ENCODE data around the gene E2F1.
"Not testable (repeated sequence)": the region's sequence is repeated elsewhere in the genome, so short reads cannot be mapped to it uniquely, and the experiment has no call there.

The E2F1 gene

DNA sequence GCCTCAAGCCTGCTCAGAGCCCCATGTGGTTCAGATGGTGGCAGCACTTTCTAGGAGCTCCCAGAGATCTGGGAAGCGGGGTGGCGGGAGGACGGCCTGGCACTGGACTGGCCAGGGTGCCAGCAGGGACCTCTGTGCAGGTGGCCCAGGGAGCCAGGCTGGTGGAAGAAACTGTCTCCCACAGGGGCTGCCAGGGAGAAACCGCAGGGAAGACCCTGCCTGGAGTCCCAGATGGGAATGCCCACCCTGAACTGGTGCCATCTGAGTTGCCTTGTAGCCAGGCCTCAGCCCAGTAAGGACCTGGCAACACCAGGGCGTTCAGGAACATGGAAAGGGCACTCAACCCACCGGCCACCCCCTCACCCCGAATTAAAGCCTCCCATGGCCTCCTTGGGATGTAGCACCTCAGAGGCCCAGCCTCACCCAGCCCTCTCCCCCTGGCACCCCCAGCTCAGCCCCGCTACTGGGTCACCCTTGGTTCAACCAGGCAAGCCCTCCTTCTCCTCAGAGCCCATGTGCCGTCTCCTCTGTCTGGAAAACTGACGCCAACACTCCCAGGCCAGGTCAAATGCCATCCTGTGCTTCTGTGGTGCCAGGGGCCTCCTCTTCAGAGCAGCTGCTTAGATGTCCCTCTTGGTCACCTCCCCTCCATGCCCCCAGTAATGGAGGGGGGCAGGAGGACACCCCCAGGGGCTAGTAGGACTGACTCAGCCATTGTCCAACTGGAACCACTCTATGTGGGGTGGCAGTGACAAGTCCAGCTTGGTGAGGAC, 30.0 kb downstream of the E2F1 start:
- no peak for DNase-seq

DNA sequence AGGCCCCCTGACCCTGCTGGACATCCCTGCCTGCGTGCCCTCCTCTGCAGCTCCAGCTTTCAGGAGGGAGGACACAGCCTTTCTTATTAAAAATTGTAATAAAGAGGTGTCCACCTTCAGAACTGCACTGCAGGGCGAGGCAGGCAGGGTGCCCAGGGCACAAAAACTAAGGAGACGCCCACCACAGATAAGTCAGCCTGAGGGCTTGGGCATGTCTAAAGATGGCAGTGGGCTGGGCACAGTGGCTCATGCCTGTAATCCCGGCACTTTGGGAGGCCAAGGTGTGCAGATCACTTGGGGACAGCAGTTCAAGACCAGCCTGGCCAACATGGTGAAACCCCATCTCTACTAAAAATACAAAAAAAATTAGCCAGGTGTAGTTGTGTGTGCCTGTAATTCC, 31.0 kb downstream of the E2F1 start:
- DNase-seq, result no peak

DNA sequence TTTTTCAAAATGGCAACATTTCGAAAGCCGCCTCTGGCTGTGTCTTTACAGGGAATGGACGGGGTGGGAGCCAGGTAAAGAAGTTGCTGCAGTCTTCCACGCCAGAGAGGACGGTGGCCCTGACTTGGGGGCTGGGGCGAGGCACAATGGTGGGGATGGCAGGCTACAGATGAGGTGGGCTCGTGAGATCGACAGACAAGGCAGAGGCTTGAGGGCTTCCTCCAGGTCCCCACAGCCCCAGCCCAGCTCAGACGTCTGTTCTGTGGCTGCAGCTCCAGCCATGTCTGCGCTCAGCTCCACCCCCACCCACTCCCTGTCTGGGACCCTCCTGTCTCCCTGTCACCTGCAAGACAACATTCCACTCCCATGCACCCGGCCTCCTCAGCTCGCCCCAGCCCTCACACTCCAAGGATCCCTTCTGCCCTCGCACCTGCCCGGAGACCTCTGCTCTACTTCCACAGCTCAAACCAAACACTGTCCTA, 31.5 kb downstream of the E2F1 start:
- no peak for DNase-seq

DNA sequence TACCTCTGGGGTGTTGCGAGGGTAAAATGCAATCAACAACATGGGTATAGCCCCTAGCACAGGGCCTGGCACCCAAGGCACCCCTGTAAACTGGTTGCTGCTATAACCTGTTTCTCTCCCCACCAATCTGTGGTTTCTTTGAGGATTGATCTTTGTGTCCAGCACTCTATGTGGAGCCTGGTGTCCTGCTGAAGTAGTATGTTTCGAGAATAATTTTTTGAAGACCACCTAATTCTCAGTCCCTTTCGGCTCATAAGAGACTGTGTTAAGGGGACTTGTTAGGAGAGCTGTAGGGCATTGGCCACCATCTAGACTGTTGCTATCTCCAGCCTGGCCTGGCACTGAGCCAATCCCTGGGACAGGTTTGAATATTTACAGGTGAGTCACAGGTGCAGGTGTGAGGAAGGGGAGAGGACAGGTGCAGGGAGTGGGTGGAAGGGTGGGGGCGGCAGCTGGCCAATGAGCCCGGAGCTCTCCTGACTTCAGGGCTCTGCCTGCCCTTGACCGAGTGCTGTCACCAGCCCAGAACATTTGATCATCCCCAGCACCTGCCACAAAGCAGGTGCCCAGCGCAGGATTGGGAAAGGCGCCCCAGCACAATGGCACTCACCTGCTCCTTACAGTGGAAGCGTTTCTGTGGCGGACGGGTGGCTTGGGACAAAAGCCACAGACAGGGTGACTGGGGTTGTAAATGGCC, 32.1 kb downstream of the E2F1 start:
- no peak for DNase-seq

DNA sequence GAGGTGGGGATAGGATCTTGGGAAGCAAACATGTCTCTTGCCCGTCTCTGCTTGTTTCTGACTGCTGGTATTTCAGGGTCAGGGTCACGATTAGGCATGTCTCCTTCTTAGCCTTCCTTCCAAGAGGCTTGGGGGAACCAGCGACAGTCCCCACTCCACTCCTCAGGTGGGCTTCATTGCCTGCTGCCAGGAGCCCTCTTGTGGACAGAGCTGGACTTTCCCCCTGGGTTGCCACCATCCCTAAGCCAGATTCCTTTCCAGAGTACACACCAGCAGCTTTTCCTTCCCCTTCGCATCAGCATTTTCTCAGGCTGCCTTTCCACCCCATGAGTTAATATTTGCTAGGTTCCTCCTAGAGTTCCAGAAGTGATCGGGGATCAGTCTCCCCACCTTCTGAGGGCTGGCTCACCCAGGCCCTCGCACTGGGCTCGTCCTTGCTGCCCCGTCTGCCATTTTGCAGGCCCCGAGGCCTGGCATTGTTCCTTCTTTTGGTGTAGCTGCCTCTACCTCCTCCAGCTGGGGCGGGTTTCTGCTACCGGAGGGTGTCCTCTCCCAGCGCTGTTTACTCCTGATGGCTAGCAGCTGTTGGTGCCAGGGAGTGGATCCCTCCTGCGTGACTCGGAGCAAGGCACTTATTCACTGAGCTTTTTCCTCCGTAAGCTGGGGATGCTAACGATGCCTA, 32.8 kb downstream of the E2F1 start:
- peak; percentile 29 for DNase-seq

DNA sequence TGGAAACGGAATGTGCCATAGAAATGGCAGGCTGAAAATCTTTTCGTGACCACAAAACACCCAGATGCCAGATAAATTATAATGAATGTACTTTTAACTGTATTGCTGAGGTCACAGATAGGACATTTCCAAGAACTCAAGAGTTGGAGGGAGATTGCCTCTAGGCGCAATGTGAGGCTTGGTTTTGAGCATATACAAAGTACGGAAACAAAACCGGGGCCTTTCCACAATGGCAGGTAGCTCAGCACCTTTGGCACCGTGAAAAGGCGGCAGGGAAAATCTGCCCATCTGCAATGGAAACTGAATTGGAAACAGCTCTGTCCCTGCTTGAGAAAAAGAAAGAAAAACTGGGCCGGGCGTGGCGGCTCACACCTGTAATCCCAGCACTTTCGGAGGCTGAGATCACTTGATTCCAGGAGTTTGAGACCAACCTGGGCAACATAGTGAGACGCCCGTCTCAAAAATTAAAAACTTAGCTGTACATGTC, 34.6 kb downstream of the E2F1 start:
- DNase-seq, result no peak

DNA sequence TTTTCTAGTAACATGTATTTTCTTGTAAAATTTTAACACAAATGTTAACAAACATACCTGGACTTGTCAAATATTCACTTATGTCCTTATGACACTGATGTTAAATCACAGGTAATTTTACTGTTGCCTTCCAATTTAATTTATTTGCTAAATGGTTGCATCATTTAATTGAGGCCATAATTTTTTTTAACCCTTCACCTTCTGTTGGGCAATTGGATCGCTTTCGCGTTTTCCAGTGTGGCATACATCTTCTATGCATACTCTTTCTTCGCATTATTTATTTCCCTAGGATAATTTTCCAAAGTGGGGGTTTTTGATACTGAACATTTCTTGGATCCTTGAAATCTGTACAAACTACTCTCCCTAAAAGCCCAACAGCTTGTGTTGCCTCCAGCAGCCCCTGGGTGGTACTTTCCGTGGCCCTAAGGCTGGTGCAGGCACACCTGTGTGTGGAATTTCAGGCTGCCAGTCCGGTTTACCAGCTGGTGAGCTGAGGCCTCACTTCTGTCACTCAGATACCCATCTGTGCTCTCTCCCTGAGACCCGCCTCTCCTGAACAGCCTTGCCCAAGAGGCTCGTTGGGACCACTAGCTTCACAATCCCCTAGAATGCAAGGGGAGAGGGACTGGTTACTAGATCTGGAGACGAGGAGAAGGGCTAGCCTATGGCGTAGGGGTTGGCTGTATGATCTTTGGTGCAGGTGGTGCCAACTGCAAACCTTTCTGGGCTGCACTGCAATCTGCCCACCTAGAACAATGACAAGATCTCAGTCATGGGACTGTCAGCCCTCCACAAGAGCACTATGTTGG, 35.2 kb downstream of the E2F1 start:
- no peak for DNase-seq

DNA sequence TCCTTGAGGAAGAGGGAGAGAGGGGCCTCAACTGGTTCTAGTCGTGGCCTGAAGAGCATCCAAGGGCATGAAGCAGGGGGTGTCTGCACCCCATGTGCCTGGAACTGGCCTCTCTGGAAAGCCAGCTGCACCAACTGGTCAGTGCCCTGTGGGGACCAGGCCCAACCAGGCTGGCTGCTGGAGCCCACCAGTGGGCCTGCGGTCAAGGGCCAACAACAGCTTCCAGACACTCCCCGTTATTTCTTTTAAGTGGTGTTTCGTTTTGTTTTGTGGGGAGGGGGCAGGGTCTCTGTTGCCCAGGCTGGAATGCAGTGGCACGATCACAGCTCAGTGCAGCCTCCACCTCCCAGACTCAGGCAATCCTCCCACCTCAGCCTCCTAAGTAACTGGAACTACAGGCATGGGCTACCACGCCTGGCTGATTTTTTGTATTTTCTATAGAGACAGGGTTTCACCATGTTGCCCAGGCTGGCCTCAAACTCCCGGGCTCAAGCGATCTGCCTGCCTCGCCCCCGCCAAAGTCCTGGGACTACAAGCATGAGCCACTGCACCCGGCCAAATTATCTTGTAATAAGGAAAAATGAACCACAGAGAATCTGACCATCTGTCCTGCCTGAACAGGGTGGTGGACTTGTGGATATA, 36.0 kb downstream of the E2F1 start:
- no peak for DNase-seq

DNA sequence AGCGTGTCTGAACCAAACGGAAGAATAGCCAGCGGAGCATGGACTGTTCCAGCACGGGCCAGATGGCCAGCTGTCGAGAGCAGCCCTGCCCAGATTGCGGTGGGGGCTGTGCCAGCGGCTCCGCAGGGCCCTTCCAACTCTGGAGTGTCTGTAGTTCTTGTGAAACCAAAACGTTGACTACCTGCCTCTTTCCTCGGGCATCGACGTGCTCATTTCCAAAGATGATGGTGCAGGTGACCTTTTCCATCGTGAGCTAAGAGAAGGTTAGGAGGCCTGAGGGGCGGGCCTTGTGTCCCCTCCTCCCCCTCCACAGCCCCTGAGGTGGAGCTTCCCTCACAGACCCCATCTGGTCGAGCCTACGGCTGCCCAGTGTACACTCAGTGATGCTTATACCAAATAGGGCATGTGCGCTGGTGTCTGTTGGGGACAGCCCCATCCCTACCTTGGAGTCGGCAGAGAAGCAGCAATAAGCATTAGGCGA, 36.9 kb downstream of the E2F1 start:
- no peak for DNase-seq

DNA sequence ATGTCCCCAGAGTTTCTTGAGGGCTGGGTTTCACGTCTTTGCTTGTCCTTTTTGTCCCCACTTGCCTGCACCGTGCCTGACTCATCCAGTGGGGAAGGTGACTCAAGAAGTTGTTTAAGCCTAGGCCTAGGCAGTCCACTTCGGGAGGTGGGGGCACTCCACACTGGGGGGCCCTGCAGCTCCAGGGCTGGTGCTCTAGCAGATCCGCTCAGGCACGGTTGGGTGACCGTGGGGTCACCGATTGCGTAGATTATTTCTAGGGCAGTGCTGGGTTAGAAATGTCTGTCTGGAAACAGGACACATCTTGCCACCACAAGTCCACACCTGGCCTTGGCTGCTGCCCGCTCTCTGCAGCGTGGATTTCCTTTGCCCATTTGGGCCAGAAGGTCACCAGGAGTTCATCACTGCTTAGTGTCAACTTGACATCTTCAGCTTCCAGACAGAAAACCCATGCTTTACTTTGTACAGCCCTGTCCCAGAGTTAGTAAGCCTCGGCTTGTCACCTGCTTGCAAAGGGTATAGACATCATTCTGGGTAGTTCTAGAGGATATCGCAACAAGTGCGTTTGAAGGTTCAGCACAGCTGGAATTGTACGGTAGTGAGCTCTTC, 37.7 kb downstream of the E2F1 start:
- DNase-seq, result no peak

DNA sequence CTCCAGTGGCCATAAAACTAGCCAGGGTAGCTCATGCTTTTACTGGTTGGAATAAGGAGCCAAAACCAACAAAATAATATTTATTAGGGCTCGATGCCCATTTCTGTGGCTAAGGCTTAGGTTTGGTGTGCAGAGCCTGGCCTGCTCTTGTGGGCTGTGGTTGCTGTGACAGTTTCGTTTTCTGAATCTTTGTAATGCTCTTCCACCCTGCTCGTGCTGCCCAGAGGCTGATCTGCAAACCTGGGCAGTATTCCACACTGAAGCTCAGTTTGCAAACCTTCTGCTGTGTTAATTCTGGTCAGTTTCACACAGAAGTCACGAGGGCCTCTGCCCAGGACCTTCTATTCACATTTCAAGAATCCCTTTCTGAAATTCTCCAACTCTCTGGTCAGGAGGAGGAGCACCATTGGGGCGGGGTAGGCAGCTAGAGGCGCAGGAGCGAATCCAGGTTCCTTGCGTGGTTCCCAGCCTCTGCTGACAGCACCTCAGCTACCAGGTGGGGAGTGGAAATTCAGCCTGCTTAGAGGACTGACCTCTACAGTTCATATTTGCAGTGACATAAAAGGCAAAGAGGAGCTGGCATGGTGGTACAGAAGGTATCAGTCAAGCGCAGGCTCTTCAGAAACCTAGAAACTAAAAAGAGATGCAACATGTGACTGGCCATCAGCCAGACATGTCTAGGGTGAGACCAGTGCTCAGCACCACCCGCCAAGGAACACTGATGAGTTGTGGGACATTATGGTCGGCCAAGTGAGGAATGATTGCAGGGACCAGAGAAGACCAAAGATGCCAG, 38.4 kb downstream of the E2F1 start:
- no peak for DNase-seq

DNA sequence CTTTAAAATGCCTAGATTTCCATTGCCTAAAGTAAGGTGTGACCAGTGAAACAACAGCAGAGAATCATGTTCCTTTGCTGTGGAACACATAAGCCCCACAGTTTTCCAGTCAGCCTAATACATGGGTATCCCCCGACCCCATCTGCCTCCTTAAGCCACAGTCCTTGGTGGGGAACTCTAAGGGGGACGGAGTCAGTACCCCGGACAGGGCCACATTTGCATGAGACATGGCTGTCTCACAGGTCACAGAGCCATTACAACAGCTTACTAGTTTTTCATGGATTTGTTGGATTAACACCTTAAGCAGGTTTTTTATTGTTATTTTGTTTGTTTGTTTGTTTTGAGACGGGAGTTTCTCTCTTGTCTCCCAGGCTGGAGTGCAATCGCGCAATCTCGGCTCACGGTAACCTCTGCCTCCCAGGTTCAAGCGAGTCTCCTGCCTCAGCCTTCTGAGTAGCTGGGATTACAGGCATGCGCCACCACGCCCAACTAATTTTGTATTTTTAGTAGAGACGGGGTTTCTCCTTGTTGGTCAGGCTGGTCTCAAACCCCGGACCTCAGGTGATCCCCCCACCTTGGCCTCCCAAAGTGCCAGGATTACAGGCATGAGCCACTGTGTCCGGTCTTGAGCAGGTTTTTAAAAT, 39.1 kb downstream of the E2F1 start:
- DNase-seq, result not testable (repeated sequence)

DNA sequence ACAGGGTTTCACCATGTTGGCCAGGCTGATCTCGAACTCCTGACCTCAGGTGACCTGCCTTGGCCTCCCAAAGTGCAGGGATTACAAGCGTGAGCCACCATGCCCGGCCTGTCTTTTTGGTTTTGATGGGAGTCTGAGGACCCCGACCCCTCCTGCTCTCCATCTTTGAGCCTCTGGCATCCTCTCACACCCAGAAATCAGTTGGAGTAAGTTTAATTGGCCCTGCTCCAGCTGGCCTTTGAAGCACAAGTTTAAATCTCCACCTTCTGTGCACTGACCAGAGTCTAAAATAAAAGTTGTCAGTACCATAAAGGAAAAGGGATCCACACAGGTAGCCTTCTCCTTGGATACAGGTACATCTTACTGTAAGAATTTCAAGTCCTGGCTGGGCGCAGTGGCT, 40.0 kb downstream of the E2F1 start:
- no peak for DNase-seq

DNA sequence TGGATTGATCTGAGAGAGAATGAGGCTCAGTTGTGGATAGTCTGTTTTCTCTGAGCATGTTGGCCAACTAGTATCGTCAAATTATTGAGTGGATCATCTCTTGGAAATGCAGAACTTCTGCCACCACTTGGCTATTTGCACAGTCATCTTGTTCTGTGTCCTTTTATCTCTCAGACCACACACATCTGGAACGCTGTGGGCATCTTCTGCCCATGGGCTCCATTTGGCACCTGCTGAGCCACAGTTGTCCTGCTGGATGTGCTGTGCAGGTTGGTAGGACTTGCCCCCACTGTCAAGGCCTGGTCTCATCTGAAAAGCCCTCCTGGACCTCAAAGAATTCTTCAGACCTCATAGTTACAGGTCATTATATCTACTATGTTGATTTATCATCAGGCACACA, 40.8 kb downstream of the E2F1 start:
- no peak for DNase-seq

DNA sequence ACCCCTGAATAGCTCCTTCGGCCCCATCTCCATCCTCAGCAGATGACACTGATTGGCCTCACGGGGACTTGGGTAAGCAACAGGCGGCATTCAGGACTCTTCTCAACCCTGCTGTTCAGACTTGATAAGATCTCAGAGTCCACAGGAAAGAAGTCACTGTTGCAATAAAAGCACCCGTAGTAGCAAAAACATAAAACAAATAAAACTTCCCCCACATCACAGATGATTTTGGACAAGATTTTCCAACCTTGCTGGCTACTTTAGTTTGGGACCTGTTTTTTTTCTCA, 41.2 kb downstream of the E2F1 start:
- no peak for DNase-seq

DNA sequence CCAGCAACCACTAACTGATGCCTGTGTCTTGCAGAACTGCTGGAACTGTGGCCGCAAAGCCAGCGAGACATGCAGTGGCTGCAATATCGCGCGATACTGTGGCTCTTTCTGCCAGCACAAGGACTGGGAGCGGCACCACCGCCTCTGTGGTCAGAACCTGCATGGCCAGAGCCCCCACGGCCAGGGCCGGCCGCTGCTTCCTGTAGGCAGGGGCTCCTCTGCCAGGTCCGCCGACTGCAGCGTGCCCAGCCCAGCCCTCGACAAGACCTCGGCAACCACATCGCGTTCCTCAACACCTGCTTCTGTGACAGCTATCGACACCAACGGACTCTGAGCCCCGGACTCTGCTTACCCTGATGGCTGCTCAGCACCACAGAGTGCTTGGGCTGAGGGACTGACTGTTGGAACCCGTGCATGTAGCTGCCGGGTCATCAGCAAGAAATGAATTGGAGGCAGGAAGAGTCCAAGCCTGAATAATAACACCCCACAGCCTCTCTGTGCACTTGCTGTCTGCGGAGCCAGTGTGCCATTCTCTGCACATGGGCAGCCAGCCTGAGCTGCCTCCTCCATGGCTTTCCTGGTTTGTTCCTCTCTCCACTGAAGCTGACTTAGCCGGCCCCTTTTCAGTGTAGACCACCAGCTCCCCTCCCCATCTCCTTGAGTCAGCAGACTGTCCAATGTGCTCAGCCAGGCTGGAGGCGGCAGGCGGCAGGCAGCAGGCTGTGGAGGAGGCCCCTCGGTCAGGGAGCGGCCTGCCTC, 41.7 kb downstream of the E2F1 start:
- DNase-seq, result no peak

DNA sequence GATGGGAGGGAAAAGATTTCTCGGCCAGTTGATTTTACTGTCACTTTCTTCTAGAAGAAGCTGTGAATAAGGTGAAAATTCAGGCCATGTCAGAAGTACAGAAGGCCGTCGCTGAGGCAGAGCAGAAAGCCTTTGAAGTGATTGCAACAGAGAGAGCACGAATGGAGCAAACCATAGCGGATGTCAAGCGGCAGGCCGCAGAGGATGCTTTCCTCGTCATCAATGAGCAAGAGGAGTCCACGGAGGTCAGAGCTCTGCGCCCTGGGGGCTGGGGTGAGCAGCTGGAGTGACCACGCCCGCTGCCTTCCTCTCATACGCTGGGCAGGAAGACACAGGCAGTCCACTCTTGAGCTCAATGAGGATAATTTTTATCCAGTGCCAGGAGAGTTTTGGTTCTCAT, 45.9 kb downstream of the E2F1 start:
- DNase-seq, result no peak

DNA sequence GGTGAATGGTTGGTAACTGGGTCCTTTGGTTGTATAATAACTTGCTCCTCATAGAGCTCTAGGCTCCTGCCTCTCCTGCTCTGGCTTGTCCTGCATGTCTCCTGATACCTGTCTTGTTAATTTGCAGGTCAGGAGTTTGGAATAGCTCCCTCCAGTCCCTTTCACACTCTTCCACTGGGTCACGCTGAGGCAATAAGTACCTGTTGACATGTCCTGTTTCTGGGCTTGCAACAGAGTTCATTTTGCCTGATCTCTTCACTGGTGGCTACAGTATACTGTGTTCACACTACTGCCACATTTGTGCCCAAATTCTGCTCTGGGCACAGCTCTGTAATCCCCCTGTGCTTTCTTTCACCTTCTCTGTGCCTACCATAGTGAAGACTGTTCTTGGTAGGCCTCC, 49.4 kb downstream of the E2F1 start:
- no peak for DNase-seq

DNA sequence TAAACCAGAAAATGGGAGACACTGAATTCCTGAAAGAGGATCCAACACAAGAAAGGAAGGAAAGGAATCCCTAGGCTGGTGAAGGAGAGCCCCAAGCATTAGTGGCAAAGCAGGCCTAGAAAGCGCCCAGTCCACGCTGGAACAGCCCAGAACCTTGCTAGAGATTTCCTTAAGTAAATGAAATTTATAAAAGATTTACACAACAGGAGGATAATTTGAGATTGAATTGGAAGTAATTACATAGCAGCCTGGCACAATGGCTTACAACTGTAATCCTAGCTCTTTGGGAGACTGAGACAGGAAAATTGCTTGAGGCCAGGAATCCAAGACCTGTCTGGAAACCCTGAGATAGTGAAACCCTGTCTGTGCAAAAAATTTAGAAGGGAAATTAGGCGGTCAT, 50.8 kb downstream of the E2F1 start:
- no peak for DNase-seq

DNA sequence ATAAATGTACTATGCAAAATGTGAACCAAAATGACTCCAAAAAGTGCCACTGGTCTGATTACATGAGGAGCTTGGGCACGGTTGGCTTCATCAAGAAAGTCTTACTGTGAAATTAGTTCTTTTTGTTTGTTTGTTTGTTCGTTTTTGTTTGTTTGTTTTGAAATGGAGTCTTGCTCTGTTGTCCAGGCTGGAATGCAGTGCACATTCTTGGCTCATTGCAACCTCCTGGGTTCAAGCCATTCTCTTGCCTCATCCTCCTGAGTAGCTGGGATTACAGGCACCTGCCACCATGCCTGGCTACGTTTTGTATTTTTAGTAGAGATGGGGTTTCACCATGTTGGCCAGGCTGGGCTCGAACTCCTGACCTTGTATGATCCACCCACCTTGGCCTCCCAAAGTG, 54.3 kb downstream of the E2F1 start:
- not testable (repeated sequence) for DNase-seq

All from NCI-H226 (cell line).